Type B pancreatic cell (in vitro differentiated cells): ENCODE results near the gene LHFPL3. TPM values are rescaled to one million over a fixed set of nuclear protein-coding genes. Genes with fewer than 3 reads are reported as not detected.

Experiments
- DNase-seq: peaks from one replicate; pipeline ENCODE4 v3.0.0; 2021; ENCODE audit warnings: mixed read lengths; ENCODE audit not compliant: unreplicated experiment; ENCODE audit errors: extremely low spot score
- H3K27ac Mint-ChIP-seq: 2 replicates; pipeline ENCODE4 v1.8.0; 2021; ENCODE audit warnings: mild to moderate bottlenecking, mixed read lengths
- H3K27me3 Mint-ChIP-seq: 2 replicates; pipeline ENCODE4 v1.8.0; 2021; ENCODE audit warnings: mixed read lengths
- H3K36me3 Mint-ChIP-seq: 2 replicates; pipeline ENCODE4 v1.8.0; 2021; ENCODE audit warnings: mixed read lengths
- H3K4me1 Mint-ChIP-seq: one replicate; pipeline ENCODE4 v1.8.0; 2021; ENCODE audit warnings: mixed read lengths; ENCODE audit not compliant: unreplicated experiment
- H3K4me3 Mint-ChIP-seq: 2 replicates; pipeline ENCODE4 v1.8.0; 2021; ENCODE audit warnings: mild to moderate bottlenecking, mixed read lengths
- H3K9me3 Mint-ChIP-seq: 2 replicates; pipeline ENCODE4 v1.8.0; 2021; ENCODE audit warnings: mixed read lengths
- CTCF ChIP-seq: fragments of 200-600 bp; sonication (generic); conservative IDR thresholded peaks from 2 replicates; pipeline ENCODE4 v1.5.0; 2021; ENCODE audit warnings: antibody characterized with exemption, mild to moderate bottlenecking
- total RNA-seq: library from RNA; stranded (reverse); gene quantifications from 2 replicates; pipeline ENCODE4 v1.2.1, GENCODE V29; 2021; ENCODE audit warnings: low replicate concordance

Gene LHFPL3
- total RNA-seq, 1 donor from 2014 or later = 0.31 TPM

GRCh38 chr7:104784686-104785085, 456.3 kb downstream of the LHFPL3 start:
- Mint-ChIP-seq H3K27ac (no peak overlapping the region), H3K36me3 (no peaks in the 10 kb centered on the region), H3K4me3 (no peak overlapping the region), H3K9me3 (no peaks in the 10 kb centered on the region), H3K4me1 (no peaks in the 10 kb centered on the region), H3K27me3 (peaks cover 17% of the 10 kb centered on the region)
- TF ChIP-seq CTCF = no peak
- no peak for DNase-seq

DNA sequence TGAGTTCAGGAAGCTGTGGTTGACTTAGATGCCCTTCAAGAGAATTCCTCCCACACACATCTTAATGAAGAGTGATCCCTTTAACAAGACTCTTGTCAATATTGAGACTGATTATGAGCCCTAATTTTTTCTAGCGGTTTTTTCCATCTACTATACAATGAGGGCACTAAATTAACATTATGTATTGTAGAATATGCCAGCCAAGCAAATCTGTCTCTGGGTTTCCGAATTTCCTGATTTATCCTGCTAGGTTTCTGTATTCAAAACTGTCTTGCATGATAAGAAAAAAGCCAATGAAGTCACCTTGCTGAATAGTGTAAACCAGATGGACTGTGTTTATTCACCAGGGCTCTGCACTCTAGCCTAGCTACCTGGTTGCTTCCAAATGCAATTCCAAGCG, 461.4 kb downstream of the LHFPL3 start:
- Mint-ChIP-seq H3K4me1 (no peaks in the 10 kb centered on the region), H3K27me3 (peaks cover 26% of the 10 kb centered on the region)
- no peak for DNase-seq

GRCh38 chr7:104790440-104790839, 462.0 kb downstream of the LHFPL3 start:
- Mint-ChIP-seq H3K4me3 (no peak overlapping the region), H3K27ac (no peak overlapping the region), H3K27me3 (peaks cover 27% of the 10 kb centered on the region), H3K9me3 (no peaks in the 10 kb centered on the region), H3K36me3 (no peaks in the 10 kb centered on the region), H3K4me1 (no peaks in the 10 kb centered on the region)
- no peak for TF ChIP-seq CTCF
- no peak for DNase-seq

More for the DNA sequence above, 461.4 kb downstream of the LHFPL3 start:
- Mint-ChIP-seq H3K27ac (no peak overlapping the region), H3K36me3 (no peaks in the 10 kb centered on the region), H3K4me3 (no peak overlapping the region), H3K9me3 (no peaks in the 10 kb centered on the region)
- TF ChIP-seq CTCF = no peak

DNA sequence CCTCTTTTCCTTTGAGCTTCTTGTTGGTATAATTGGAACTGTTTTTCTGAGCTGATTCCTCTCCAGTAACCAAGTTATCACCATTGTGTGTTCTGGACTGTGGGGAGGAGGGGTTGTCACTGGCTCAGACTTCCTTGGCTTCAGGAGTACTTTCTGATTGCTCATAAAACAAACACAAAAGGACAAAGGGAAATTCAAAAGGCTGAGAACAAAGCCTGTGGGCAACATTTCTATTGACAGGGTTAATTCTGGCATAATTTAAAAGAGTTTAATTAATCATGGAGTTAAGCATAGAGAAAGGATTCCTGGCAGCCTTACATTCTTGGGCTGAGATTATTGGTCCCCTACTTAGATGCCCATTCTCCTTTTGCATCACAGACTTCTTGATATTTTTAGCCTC, 462.7 kb downstream of the LHFPL3 start:
- Mint-ChIP-seq H3K27me3 (peaks cover 23% of the 10 kb centered on the region), H3K36me3 (no peaks in the 10 kb centered on the region), H3K27ac (no peak overlapping the region), H3K9me3 (no peaks in the 10 kb centered on the region), H3K4me1 (no peaks in the 10 kb centered on the region), H3K4me3 (no peak overlapping the region)
- no peak for DNase-seq
- TF ChIP-seq CTCF = no peak

DNA sequence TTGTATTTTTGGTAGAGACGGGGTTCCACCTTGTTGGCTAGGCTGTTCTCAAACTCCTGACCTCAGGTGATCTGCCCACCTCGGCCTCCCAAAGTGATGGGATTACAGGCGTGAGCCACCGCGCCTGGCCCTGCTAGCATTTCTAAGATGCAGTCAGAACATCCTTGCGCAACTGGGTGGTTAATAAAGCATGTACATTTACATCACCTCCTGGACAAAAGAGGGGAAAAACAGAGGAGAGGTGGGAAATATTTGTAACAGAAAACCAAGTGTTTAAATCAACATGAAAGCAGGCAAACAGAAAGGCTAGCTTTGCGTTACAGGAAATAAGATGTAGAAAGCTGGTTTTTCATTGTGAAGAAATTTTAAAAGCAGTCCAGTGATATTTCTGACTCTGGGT, 464.7 kb downstream of the LHFPL3 start:
- no peaks in the 10 kb centered on the region for H3K9me3 Mint-ChIP-seq
- H3K4me3 Mint-ChIP-seq = no peak overlapping the region
- no peak for TF ChIP-seq CTCF
- H3K27me3 Mint-ChIP-seq = peaks cover 23% of the 10 kb centered on the region
- DNase-seq = no peak
- H3K27ac Mint-ChIP-seq = no peak overlapping the region
- no peaks in the 10 kb centered on the region for H3K36me3 Mint-ChIP-seq
- H3K4me1 Mint-ChIP-seq = no peaks in the 10 kb centered on the region

- H3K27me3 Mint-ChIP-seq = peaks cover 27% of the 10 kb centered on the region
- H3K9me3 Mint-ChIP-seq = no peaks in the 10 kb centered on the region
- TF ChIP-seq CTCF = no peak
- no peak overlapping the region for H3K27ac Mint-ChIP-seq
- no peak overlapping the region for H3K4me3 Mint-ChIP-seq
- DNase-seq = no peak
- no peaks in the 10 kb centered on the region for H3K4me1 Mint-ChIP-seq
- H3K36me3 Mint-ChIP-seq = no peaks in the 10 kb centered on the region
These were observed 465.8 kb downstream of the LHFPL3 start for GRCh38 chr7:104794154-104794553.
